IMR-90 (cell line): Measurements from ENCODE around the gene BPIFA3. TPM values are rescaled to one million over a fixed set of nuclear protein-coding genes. Genes with fewer than 3 reads are reported as not detected.

ENCODE experiments used
- ATAC-seq: fragments of 200-7000 bp; cut with Tn5 transposase; 2 replicates; pipeline ENCODE4 v1.9.1; 2020; ENCODE audit warnings: low read depth, mild to moderate bottlenecking, moderate library complexity
- BruUV-seq: library from RNA; stranded (reverse); fragments of 400-500 nt; replicated peaks from 2 replicates; lab custom pipeline; 2021; lab: Mats Ljungman, UMichigan
- CTCF ChIA-PET: fragments of 300-600 bp; formaldehyde crosslinking; extraction: SDS; loops from one replicate; lab custom pipeline; 2021; ENCODE audit warnings: antibody characterized with exemption; lab: Yijun Ruan, JAX
- POLR2A ChIA-PET: fragments of 300-600 bp; sonication (Branson Sonifier 250); formaldehyde crosslinking; loops from one replicate; lab custom pipeline; 2022; ENCODE audit warnings: antibody characterized with exemption; ENCODE audit not compliant: unreplicated experiment; lab: Charles Lee
- DNase-seq: peaks from one replicate; pipeline ENCODE4 v3.0.0; 2013
- H2AFZ ChIP-seq: replicated peaks from 2 replicates; pipeline ENCODE3; 2013; ENCODE audit warnings: low read length, mild to moderate bottlenecking; ENCODE audit not compliant: poor library complexity
- H2AK5ac ChIP-seq: 2 replicates; pipeline ENCODE4 v1.6.1; 2013; ENCODE audit warnings: low read depth, low read length, inconsistent platforms
- H2AK9ac ChIP-seq: replicated peaks from 2 replicates; pipeline ENCODE3; 2013; ENCODE audit warnings: mild to moderate bottlenecking, low read depth, low read length, moderate library complexity; ENCODE audit not compliant: poor library complexity
- H2BK120ac ChIP-seq: 2 replicates; pipeline ENCODE4 v1.6.1; 2013; ENCODE audit warnings: low read depth, low read length, inconsistent platforms
- H2BK15ac ChIP-seq: 3 replicates; pipeline ENCODE4 v1.6.1; 2013; ENCODE audit warnings: low read depth, low read length, inconsistent platforms
- H2BK20ac ChIP-seq: 2 replicates; pipeline ENCODE4 v1.6.1; 2013; ENCODE audit warnings: low read depth, mild to moderate bottlenecking, inconsistent platforms, low read length, moderate library complexity
- H2BK5ac ChIP-seq: 2 replicates; pipeline ENCODE4 v1.6.1; 2013; ENCODE audit warnings: mild to moderate bottlenecking, low read depth, low read length, inconsistent platforms; ENCODE audit not compliant: poor library complexity, severe bottlenecking
- H3K14ac ChIP-seq: replicated peaks from 2 replicates; pipeline ENCODE4 v1.6.1; 2013; ENCODE audit warnings: low read depth, low read length, inconsistent platforms
- H3K18ac ChIP-seq: 2 replicates; pipeline ENCODE4 v1.6.1; 2013; ENCODE audit warnings: low read depth, low read length, control low read depth
- H3K23ac ChIP-seq: 2 replicates; pipeline ENCODE4 v1.6.1; 2013; ENCODE audit warnings: low read depth, low read length, inconsistent platforms
- H3K27ac ChIP-seq: 2 replicates; pipeline ENCODE4 v1.5.1; 2013; ENCODE audit warnings: mild to moderate bottlenecking, control low read depth, low read length; ENCODE audit not compliant: insufficient read depth
- H3K27me3 ChIP-seq: 2 replicates; pipeline ENCODE4 v1.6.1; 2013; ENCODE audit warnings: low read length; ENCODE audit not compliant: control insufficient read depth, insufficient read depth
- H3K36me3 ChIP-seq: 2 replicates; pipeline ENCODE4 v1.6.1; 2013; ENCODE audit warnings: low read length, mixed read lengths; ENCODE audit not compliant: control insufficient read depth, insufficient read depth
- H3K4ac ChIP-seq: 2 replicates; pipeline ENCODE4 v1.6.1; 2013; ENCODE audit warnings: low read depth, low read length, inconsistent platforms
- H3K4me1 ChIP-seq: 2 replicates; pipeline ENCODE4 v1.6.1; 2013; ENCODE audit warnings: low read length, mixed read lengths; ENCODE audit not compliant: control insufficient read depth, insufficient read depth
- H3K4me2 ChIP-seq: 2 replicates; pipeline ENCODE4 v1.6.1; 2013; ENCODE audit warnings: low read depth, mild to moderate bottlenecking, control low read depth, low read length, moderate library complexity
- H3K4me3 ChIP-seq: 2 replicates; pipeline ENCODE4 v1.5.1; 2013; ENCODE audit warnings: low read depth, mild to moderate bottlenecking, control low read depth, low read length, moderate library complexity; ENCODE audit not compliant: insufficient read depth
- H3K56ac ChIP-seq: 2 replicates; pipeline ENCODE4 v1.6.1; 2013; ENCODE audit warnings: low read length, inconsistent platforms; ENCODE audit not compliant: insufficient read depth; ENCODE audit errors: extremely low read depth
- H3K79me1 ChIP-seq, 2 experiments: 2 replicates each; pipeline ENCODE4 v1.6.1; 2013; ENCODE audit warnings: low read length in 2 of 2, inconsistent platforms in 1 of 2, low read depth in 1 of 2
- H3K9ac ChIP-seq: 2 replicates; pipeline ENCODE4 v1.6.1; 2013; ENCODE audit warnings: low read depth, low read length, control low read depth
- H3K9me1 ChIP-seq: 2 replicates; pipeline ENCODE4 v1.6.1; 2013; ENCODE audit warnings: low read length, inconsistent platforms; ENCODE audit not compliant: insufficient read depth
- H3K9me3 ChIP-seq: 2 replicates; pipeline ENCODE4 v1.6.1; 2013; ENCODE audit warnings: low read length; ENCODE audit not compliant: control insufficient read depth, insufficient read depth
- H4K20me1 ChIP-seq: 2 replicates; pipeline ENCODE4 v1.6.1; 2013; ENCODE audit warnings: low read length, inconsistent platforms; ENCODE audit not compliant: insufficient read depth
- H4K5ac ChIP-seq: 2 replicates; pipeline ENCODE4 v1.6.1; 2013; ENCODE audit warnings: mild to moderate bottlenecking, low read depth, low read length, control low read depth
- H4K8ac ChIP-seq, 2 experiments: 2 replicates each; pipeline ENCODE4 v1.6.1; 2013; ENCODE audit warnings: low read depth in 2 of 2, low read length in 2 of 2, control low read depth in 1 of 2, inconsistent platforms in 1 of 2
- H4K91ac ChIP-seq: 2 replicates; pipeline ENCODE4 v1.6.1; 2013; ENCODE audit warnings: low read depth, low read length, inconsistent platforms; ENCODE audit not compliant: insufficient read depth
- CHD1 ChIP-seq: IDR thresholded peaks from 2 replicates; pipeline ENCODE4 v1.6.1; 2012; ENCODE audit warnings: low read depth, low read length, improper control_type of control experiment
- FOS ChIP-seq: fragments of 150-350 bp; IDR thresholded peaks from 2 replicates; pipeline ENCODE4 v1.6.1; 2016; ENCODE audit warnings: low read depth, low read length
- MAZ ChIP-seq: IDR thresholded peaks from 2 replicates; pipeline ENCODE4 v1.6.1; 2012; ENCODE audit warnings: low read depth, mild to moderate bottlenecking, low read length, improper control_type of control experiment, moderate library complexity, borderline replicate concordance
- NFE2L2 ChIP-seq: fragments of 150-350 bp; IDR thresholded peaks from 2 replicates; pipeline ENCODE4 v1.6.1; 2016; ENCODE audit warnings: low read depth, mild to moderate bottlenecking, low read length
- RAD21 ChIP-seq: IDR thresholded peaks from 2 replicates; pipeline ENCODE4 v1.6.1; 2012; ENCODE audit warnings: low read length, improper control_type of control experiment
- RCOR1 ChIP-seq: IDR thresholded peaks from 2 replicates; pipeline ENCODE4 v1.6.1; 2012; ENCODE audit warnings: mild to moderate bottlenecking, low read length, improper control_type of control experiment; ENCODE audit not compliant: insufficient replicate concordance
- RFX5 ChIP-seq: IDR thresholded peaks from 2 replicates; pipeline ENCODE4 v1.8.0; 2012; ENCODE audit warnings: low read depth, mild to moderate bottlenecking, low read length, moderate library complexity
- SMC3 ChIP-seq: fragments of 150-350 bp; IDR thresholded peaks from 2 replicates; pipeline ENCODE4 v1.6.1; 2016; ENCODE audit warnings: low read depth, mild to moderate bottlenecking, antibody characterized with exemption, low read length, moderate library complexity
- WGBS, 2 experiments: methylation state at CpG; one replicate each; pipeline versions ENCODE4 v1.1.5 to v1.1.7; 2013; ENCODE audit warnings: missing lambda C conversion rate in 2 of 2; ENCODE audit not compliant: insufficient read length in 1 of 2; ENCODE audit errors: extremely low coverage in 2 of 2; 5-methylcytosine and 5-hydroxymethylcytosine counted together
- dilution Hi-C: fragments of 300-500 bp; cut with HindIII; formaldehyde crosslinking; loops from one replicate; pipeline ENCODE4 v1.14.3; 2018; ENCODE audit warnings: low sequenced_read_pairs; ENCODE audit not compliant: unreplicated experiment
- in situ Hi-C: fragments of 300-500 bp; cut with MboI; formaldehyde crosslinking; loops from 3 replicates; pipeline ENCODE4 v1.14.3; 2019; ENCODE audit warnings: low sequenced_read_pairs, inconsistent platforms, mixed read lengths
- intact Hi-C: fragments of 100-400 bp; cut with micrococcal nuclease; formaldehyde crosslinking; loops from 2 replicates; pipeline ENCODE4 v1.10.0; 2022
- polyA plus RNA-seq, 3 experiments: library from polyadenylated mRNA; depleted of rRNA; stranded (reverse); fragments of >200 nt; gene quantifications; 2 replicates each; pipeline ENCODE4 v1.2.3, GENCODE V29; 2012; ENCODE audit warnings: low replicate concordance in 1 of 3
- total RNA-seq: library from RNA; depleted of rRNA; stranded (reverse); fragments of >200 nt; gene quantifications from 2 replicates; pipeline ENCODE4 v1.2.3, GENCODE V29; 2012
- TF ChIP-seq, protein P1 (sequence below): fragments of 150-350 bp; IDR thresholded peaks from 2 replicates; pipeline ENCODE4 v1.6.1; 2017; ENCODE audit warnings: mild to moderate bottlenecking, antibody characterized with exemption, low read length, low read depth
- TF ChIP-seq, protein P2 (sequence below): fragments of 150-350 bp; IDR thresholded peaks from 2 replicates; pipeline ENCODE4 v1.6.1; 2016; ENCODE audit warnings: low read depth, mild to moderate bottlenecking, low read length, moderate library complexity, borderline replicate concordance

The BPIFA3 gene
- total and polyA plus RNA-seq, 2 of the 4 experiments (the other 2 are of a cell fraction): not detected

DNA sequence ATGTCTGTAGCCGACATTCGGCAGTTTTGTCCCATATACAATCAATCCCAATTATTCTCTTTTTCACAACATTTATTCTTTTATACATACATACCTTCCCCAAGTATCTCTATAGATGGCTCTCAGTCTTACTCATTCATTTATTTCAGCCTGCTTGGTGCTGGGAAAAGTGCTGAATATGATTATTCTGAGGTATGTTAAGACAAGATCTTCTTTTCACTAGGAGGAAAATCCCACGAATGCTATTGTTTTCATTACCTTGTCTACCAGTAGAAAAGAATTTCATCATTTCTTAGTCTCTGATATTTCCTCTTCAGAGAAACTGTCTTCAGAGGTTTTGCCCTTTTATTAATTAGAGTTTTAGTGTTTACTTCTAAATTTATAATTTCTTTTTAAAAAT is 13.7 kb upstream of the BPIFA3 start:
- POLR2A ChIA-PET: no interaction called here
- in situ Hi-C loops (no loop called here), intact Hi-C loops (no loop called here), dilution Hi-C loops (no loop called here)
- H3K36me3 ChIP-seq: no peaks in the 10 kb centered on the region
- H3K9me1 ChIP-seq: no peaks in the 10 kb centered on the region
- H2AK9ac ChIP-seq: no peak overlapping the region
- H3K4me2 ChIP-seq: no peak overlapping the region
- no peak overlapping the region for H3K56ac ChIP-seq
- no peak overlapping the region for H3K4me3 ChIP-seq
- no peaks in the 10 kb centered on the region for H3K9me3 ChIP-seq
- no peak overlapping the region for H2BK5ac ChIP-seq
- H3K79me1 ChIP-seq: no peaks in the 10 kb centered on the region
- no peak overlapping the region for H3K9ac ChIP-seq
- ATAC-seq (no peak), DNase-seq (no peak)
- H3K18ac ChIP-seq: no peak overlapping the region
- H3K14ac ChIP-seq: no peak overlapping the region
- H3K4ac ChIP-seq: no peak overlapping the region
- H2BK120ac ChIP-seq: no peak overlapping the region
- no peak overlapping the region for H2BK15ac ChIP-seq
- H3K27me3 ChIP-seq: peaks cover 1% of the 10 kb centered on the region; the same call in 1 of the 2 replicates
- CTCF ChIA-PET: no interaction called here
- BruUV-seq: no TSS peak
- H2BK20ac ChIP-seq: no peak overlapping the region
- H2AK5ac ChIP-seq: no peak overlapping the region
- no peak overlapping the region for H2AFZ ChIP-seq
- no peak overlapping the region for H4K5ac ChIP-seq
- H4K8ac ChIP-seq: no peak overlapping the region
- TF ChIP-seq MAZ (no peak), SMC3 (no peak), RFX5 (no peak), NFE2L2 (no peak), RCOR1 (no peak), FOS (no peak), RAD21 (no peak), CHD1 (no peak)
- TF ChIP-seq, protein P1, sequence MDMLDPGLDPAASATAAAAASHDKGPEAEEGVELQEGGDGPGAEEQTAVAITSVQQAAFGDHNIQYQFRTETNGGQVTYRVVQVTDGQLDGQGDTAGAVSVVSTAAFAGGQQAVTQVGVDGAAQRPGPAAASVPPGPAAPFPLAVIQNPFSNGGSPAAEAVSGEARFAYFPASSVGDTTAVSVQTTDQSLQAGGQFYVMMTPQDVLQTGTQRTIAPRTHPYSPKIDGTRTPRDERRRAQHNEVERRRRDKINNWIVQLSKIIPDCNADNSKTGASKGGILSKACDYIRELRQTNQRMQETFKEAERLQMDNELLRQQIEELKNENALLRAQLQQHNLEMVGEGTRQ: no peak
- TF ChIP-seq, protein P2, sequence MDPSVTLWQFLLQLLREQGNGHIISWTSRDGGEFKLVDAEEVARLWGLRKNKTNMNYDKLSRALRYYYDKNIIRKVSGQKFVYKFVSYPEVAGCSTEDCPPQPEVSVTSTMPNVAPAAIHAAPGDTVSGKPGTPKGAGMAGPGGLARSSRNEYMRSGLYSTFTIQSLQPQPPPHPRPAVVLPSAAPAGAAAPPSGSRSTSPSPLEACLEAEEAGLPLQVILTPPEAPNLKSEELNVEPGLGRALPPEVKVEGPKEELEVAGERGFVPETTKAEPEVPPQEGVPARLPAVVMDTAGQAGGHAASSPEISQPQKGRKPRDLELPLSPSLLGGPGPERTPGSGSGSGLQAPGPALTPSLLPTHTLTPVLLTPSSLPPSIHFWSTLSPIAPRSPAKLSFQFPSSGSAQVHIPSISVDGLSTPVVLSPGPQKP: no peak
- H4K91ac ChIP-seq: no peak overlapping the region
- no peak overlapping the region for H3K23ac ChIP-seq
- no peaks in the 10 kb centered on the region for H3K4me1 ChIP-seq
- H3K27ac ChIP-seq: no peak overlapping the region
- H4K20me1 ChIP-seq: no peaks in the 10 kb centered on the region
- no CpG with 5 or more reads among the region's 3 CpGs for WGBS, 2 experiments
